H1 (cell line): ENCODE results near the gene MIA3. TPM values are rescaled to one million over a fixed set of nuclear protein-coding genes. Genes with fewer than 3 reads are reported as not detected.

Source experiments
- CTCF ChIA-PET: fragments of 300-600 bp; sonication (Branson Sonifier 250); formaldehyde crosslinking; loops from one replicate; lab custom pipeline; 2021; ENCODE audit not compliant: partially characterized antibody; lab: Charles Lee
- POLR2A ChIA-PET: fragments of 300-600 bp; sonication (Branson Sonifier 250); formaldehyde crosslinking; loops from one replicate; lab custom pipeline; 2021; ENCODE audit warnings: inconsistent platforms; ENCODE audit not compliant: partially characterized antibody; lab: Charles Lee
- DNase-seq, 2 experiments: peaks; one replicate each; pipeline versions ENCODE4 v3.0.0 to v3.0.0-alpha.2; 2010 to 2022; ENCODE audit warnings: low spot score in 2 of 2, low read depth in 1 of 2, mixed read lengths in 1 of 2
- FAIRE-seq: peaks from 2 replicates; lab custom pipeline; 2011; peaks lifted over from hg19 to GRCh38; lab: Jason Lieb, UNC
- H2AFZ ChIP-seq: 2 replicates; pipeline ENCODE4 v1.8.1; 2012; ENCODE audit warnings: low read length, inconsistent platforms
- H2AK5ac ChIP-seq: 2 replicates; pipeline ENCODE4 v1.6.1; 2013; ENCODE audit warnings: low read depth, low read length
- H2BK120ac ChIP-seq: replicated peaks from 2 replicates; pipeline ENCODE3; 2013; ENCODE audit warnings: low read depth, low read length, inconsistent platforms
- H2BK12ac ChIP-seq: 2 replicates; pipeline ENCODE4 v1.6.1; 2013; ENCODE audit warnings: low read depth, low read length
- H2BK15ac ChIP-seq: 2 replicates; pipeline ENCODE4 v1.6.1; 2013; ENCODE audit warnings: low read length
- H2BK20ac ChIP-seq: 2 replicates; pipeline ENCODE4 v1.6.1; 2013; ENCODE audit warnings: low read length
- H2BK5ac ChIP-seq: 2 replicates; pipeline ENCODE4 v1.6.1; 2013; ENCODE audit warnings: low read depth, low read length
- H3K14ac ChIP-seq: 2 replicates; pipeline ENCODE4 v1.6.1; 2013; ENCODE audit warnings: inconsistent platforms; ENCODE audit not compliant: insufficient read length
- H3K18ac ChIP-seq: 2 replicates; pipeline ENCODE4 v1.6.1; 2013; ENCODE audit warnings: low read length; ENCODE audit errors: extremely low read depth
- H3K23ac ChIP-seq: 2 replicates; pipeline ENCODE4 v1.6.1; 2013; ENCODE audit warnings: inconsistent platforms; ENCODE audit not compliant: insufficient read length
- H3K23me2 ChIP-seq: 2 replicates; pipeline ENCODE4 v1.6.1; 2013; ENCODE audit warnings: low read depth, low read length
- H3K27ac ChIP-seq: 2 replicates; pipeline ENCODE4 v1.6.1; 2011; ENCODE audit warnings: low read depth, low read length, inconsistent platforms
- H3K27me3 ChIP-seq, 4 experiments: replicated peaks in 1 of 4; 1 replicate in 1 of 4; 2 replicates in 3 of 4; pipeline versions ENCODE4 v1.6.1 to v1.8.1; 2011 to 2013; ENCODE audit warnings: low read length in 3 of 4, mild to moderate bottlenecking in 3 of 4, inconsistent platforms in 2 of 4, mixed read lengths in 2 of 4, moderate library complexity in 1 of 4; ENCODE audit not compliant: control insufficient read depth in 3 of 4, insufficient read depth in 3 of 4; ENCODE audit errors: extremely low read depth in 1 of 4
- H3K36me3 ChIP-seq, 4 experiments: 2 replicates each; pipeline versions ENCODE4 v1.6.1 to v1.8.1; 2011 to 2013; ENCODE audit warnings: mild to moderate bottlenecking in 4 of 4, low read length in 3 of 4, moderate library complexity in 2 of 4, control low read depth in 1 of 4, inconsistent platforms in 1 of 4; ENCODE audit not compliant: insufficient read depth in 4 of 4, control insufficient read depth in 2 of 4
- H3K4ac ChIP-seq: replicated peaks from 2 replicates; pipeline ENCODE3; 2013; ENCODE audit warnings: low read length, low read depth, mixed read lengths, inconsistent platforms; ENCODE audit not compliant: insufficient read length
- H3K4me1 ChIP-seq, 4 experiments: replicated peaks in 1 of 4; 1 replicate in 1 of 4; 2 replicates in 3 of 4; pipeline versions ENCODE4 v1.6.1 to v1.8.1; 2011 to 2013; ENCODE audit warnings: low read length in 3 of 4, inconsistent platforms in 2 of 4, mixed read lengths in 1 of 4; ENCODE audit not compliant: insufficient read depth in 4 of 4, control insufficient read depth in 3 of 4
- H3K4me2 ChIP-seq, 2 experiments: 2 replicates each; pipeline versions ENCODE4 v1.6.1 to v1.8.1; 2011 to 2013; ENCODE audit warnings: low read depth in 2 of 2, low read length in 2 of 2, control low read depth in 1 of 2, inconsistent platforms in 1 of 2, mild to moderate bottlenecking in 1 of 2; ENCODE audit not compliant: insufficient read depth in 1 of 2
- H3K4me3 ChIP-seq, 4 experiments: fragments of 200-600, 300-600 bp in 1 of 4; sonication (generic), shearing (Covaris generic), sonication (Bioruptor Twin) in 1 of 4; 2 replicates each; pipeline versions ENCODE4 v1.5.1 to v1.8.1; 2011 to 2016; ENCODE audit warnings: low read length in 4 of 4, low read depth in 3 of 4, control low read depth in 2 of 4, inconsistent platforms in 2 of 4, mild to moderate bottlenecking in 2 of 4, mixed read lengths in 1 of 4, moderate library complexity in 1 of 4; ENCODE audit not compliant: insufficient read depth in 2 of 4; ENCODE audit errors: extremely low read depth in 1 of 4
- H3K56ac ChIP-seq: replicated peaks from 2 replicates; pipeline ENCODE3; 2013; ENCODE audit warnings: low read depth, mild to moderate bottlenecking, mixed read lengths, low read length, inconsistent platforms; ENCODE audit not compliant: insufficient read length
- H3K79me1 ChIP-seq: 2 replicates; pipeline ENCODE4 v1.6.1; 2013; ENCODE audit warnings: low read depth, low read length, control low read depth
- H3K79me2 ChIP-seq, 2 experiments: 2 replicates each; pipeline versions ENCODE4 v1.6.1 to v1.8.1; 2012 to 2013; ENCODE audit warnings: low read length in 2 of 2, mild to moderate bottlenecking in 2 of 2, inconsistent platforms in 1 of 2; ENCODE audit not compliant: insufficient read depth in 2 of 2, control insufficient read depth in 1 of 2
- H3K9ac ChIP-seq, 4 experiments: replicated peaks in 1 of 4; 1 replicate in 1 of 4; 2 replicates in 3 of 4; pipeline versions ENCODE4 v1.6.1 to v1.8.1; 2011 to 2013; ENCODE audit warnings: low read depth in 3 of 4, low read length in 3 of 4, control low read depth in 2 of 4, mild to moderate bottlenecking in 2 of 4, moderate library complexity in 2 of 4, inconsistent platforms in 1 of 4; ENCODE audit errors: extremely low read depth in 1 of 4
- H3K9me3 ChIP-seq, 2 experiments: 2 replicates each; pipeline versions ENCODE4 v1.6.1 to v1.8.1; 2012 to 2013; ENCODE audit warnings: mild to moderate bottlenecking in 2 of 2, moderate library complexity in 2 of 2, control low read depth in 1 of 2, inconsistent platforms in 1 of 2, low read depth in 1 of 2, low read length in 1 of 2, mixed read lengths in 1 of 2; ENCODE audit not compliant: insufficient read depth in 2 of 2
- H4K20me1 ChIP-seq, 2 experiments: replicated peaks in 1 of 2; 2 replicates each; pipeline versions ENCODE3 to v1.8.1; 2011 to 2013; ENCODE audit warnings: inconsistent platforms in 2 of 2, low read length in 2 of 2, mild to moderate bottlenecking in 1 of 2; ENCODE audit not compliant: insufficient read depth in 2 of 2, control insufficient read depth in 1 of 2
- H4K5ac ChIP-seq: 2 replicates; pipeline ENCODE4 v1.6.1; 2013; ENCODE audit warnings: low read length, low read depth, mixed read lengths, inconsistent platforms; ENCODE audit not compliant: insufficient read length
- H4K8ac ChIP-seq: 2 replicates; pipeline ENCODE4 v1.8.0; 2013; ENCODE audit warnings: mild to moderate bottlenecking, moderate library complexity, low read length, inconsistent platforms; ENCODE audit not compliant: insufficient read depth; ENCODE audit errors: extremely low read depth
- H4K91ac ChIP-seq: replicated peaks from 2 replicates; pipeline ENCODE3; 2013; ENCODE audit warnings: low read length, mixed read lengths, inconsistent platforms; ENCODE audit not compliant: insufficient read length
- BACH1 ChIP-seq: IDR thresholded peaks from 2 replicates; pipeline ENCODE4 v1.6.1; 2012; ENCODE audit warnings: low read length, improper control_type of control experiment
- KDM1A ChIP-seq: fragments of 200-600, 300-600 bp; sonication (generic); IDR thresholded peaks from 2 replicates; pipeline ENCODE4 v1.7.1; 2016; ENCODE audit warnings: mild to moderate bottlenecking, low read length, borderline replicate concordance
- NANOG ChIP-seq: IDR thresholded peaks from 2 replicates; pipeline ENCODE4 v1.6.1; 2011; ENCODE audit warnings: low read length, low read depth, mild to moderate bottlenecking, inconsistent platforms; ENCODE audit not compliant: insufficient read depth, poor library complexity, severe bottlenecking
- SP4 ChIP-seq: IDR thresholded peaks from 2 replicates; pipeline ENCODE4 v1.6.1; 2012; ENCODE audit warnings: low read length, inconsistent platforms
- ZNF274 ChIP-seq: IDR thresholded peaks from 2 replicates; pipeline ENCODE4 v1.7.0; 2012; ENCODE audit warnings: low read length, borderline replicate concordance; ENCODE audit errors: extremely low read depth
- polyA plus RNA-seq, 7 experiments: library from polyadenylated mRNA; depleted of rRNA in 3 of 7; stranded (reverse) in 5 of 7; unstranded in 2 of 7; fragments of >200 nt in 5 of 7; fragments of 200-250 nt in 2 of 7; gene quantifications; 1 replicate in 5 of 7; 2 replicates in 1 of 7; 4 replicates in 1 of 7; pipeline versions ENCODE4 v1.2.1 to v1.2.3, GENCODE V29; 2011 to 2013; ENCODE audit warnings: missing spikeins in 2 of 7, mixed read lengths in 2 of 7
- total RNA-seq: library from RNA; stranded (reverse); fragmentation: NEBNext Ultra II Directional; extraction: Animal tissue kit (Norgen Biotek cat#: 25700); gene quantifications from 2 replicates; pipeline ENCODE4 v1.2.1, GENCODE V29; 2021
- TF ChIP-seq, protein P1 (sequence below), 3 experiments: IDR thresholded peaks; 1 replicate in 2 of 3; 2 replicates in 1 of 3; pipeline versions ENCODE4 v1.5.1 to v1.6.1; 2011; ENCODE audit warnings: low read length in 3 of 3, mild to moderate bottlenecking in 3 of 3, inconsistent platforms in 2 of 3, low read depth in 1 of 3, moderate library complexity in 1 of 3; ENCODE audit not compliant: insufficient read depth in 1 of 3; ENCODE audit errors: control extremely low read depth in 1 of 3

Gene MIA3
- total and polyA plus RNA-seq, 2 of the 8 experiments (the other 6 are each of a cell fraction or from before 2014, with no cell fraction given): 69.0 to 105 TPM

DNA sequence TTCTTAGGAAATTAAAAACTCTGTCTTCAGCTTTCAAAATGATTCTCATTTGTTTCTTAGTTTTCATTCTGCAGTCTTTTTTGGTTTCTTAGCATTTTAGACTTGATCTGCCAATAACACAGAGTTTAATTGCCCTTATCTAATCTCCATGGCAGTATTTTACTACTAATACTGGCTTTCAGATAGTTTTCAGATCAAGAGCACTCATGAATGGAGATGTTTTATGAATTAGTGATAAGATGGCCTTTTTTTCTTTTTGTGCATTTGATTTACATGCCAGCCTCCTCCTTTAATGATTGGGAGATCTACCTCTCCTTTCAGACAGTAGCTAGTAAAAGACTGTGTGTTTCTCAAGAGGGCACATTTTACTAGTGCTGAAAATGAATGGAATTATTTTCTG, 5.6 kb downstream of the MIA3 start:
- Histone ChIP-seq H3K56ac (no peak overlapping the region), H2BK15ac (no peak overlapping the region), H3K79me2 (peaks cover 0 to 30% of the 10 kb centered on the region in 2 experiments; a peak in 3 of 4 replicates), H3K23me2 (peaks cover 6% of the 10 kb centered on the region; the same call in 1 of the 2 replicates), H3K4me2 (no peak overlapping the region), H3K27ac (no peak overlapping the region), H3K9me3 (no peaks in the 10 kb centered on the region), H3K27me3 (no peaks in the 10 kb centered on the region), H2BK120ac (no peak overlapping the region), H3K23ac (no peak overlapping the region), H4K91ac (no peak overlapping the region), H3K79me1 (peaks cover 6% of the 10 kb centered on the region), H2AFZ (no peak overlapping the region), H3K36me3 (peaks cover 8 to 46% (median 35%) of the 10 kb centered on the region in 4 experiments), H3K4me3 (no peak overlapping the region), H3K14ac (no peak overlapping the region), H2BK12ac (no peak overlapping the region), H3K9ac (no peak overlapping the region), H4K20me1 (peaks cover 2 to 7% of the 10 kb centered on the region in 2 experiments), H3K4ac (no peak overlapping the region), H2BK5ac (no peak overlapping the region), H3K18ac (no peak overlapping the region), H2BK20ac (no peak overlapping the region), H2AK5ac (no peak overlapping the region), H4K8ac (no peak overlapping the region), H4K5ac (no peak overlapping the region), H3K4me1 (peaks cover 0 to 4% (median 1%) of the 10 kb centered on the region in 4 experiments; a peak in 3 of 7 replicates)
- DNase-seq (no peak), FAIRE-seq (no peak)
- TF ChIP-seq KDM1A (no peak), SP4 (no peak), ZNF274 (no peak), NANOG (no peak), BACH1 (no peak)
- TF ChIP-seq, protein P1, sequence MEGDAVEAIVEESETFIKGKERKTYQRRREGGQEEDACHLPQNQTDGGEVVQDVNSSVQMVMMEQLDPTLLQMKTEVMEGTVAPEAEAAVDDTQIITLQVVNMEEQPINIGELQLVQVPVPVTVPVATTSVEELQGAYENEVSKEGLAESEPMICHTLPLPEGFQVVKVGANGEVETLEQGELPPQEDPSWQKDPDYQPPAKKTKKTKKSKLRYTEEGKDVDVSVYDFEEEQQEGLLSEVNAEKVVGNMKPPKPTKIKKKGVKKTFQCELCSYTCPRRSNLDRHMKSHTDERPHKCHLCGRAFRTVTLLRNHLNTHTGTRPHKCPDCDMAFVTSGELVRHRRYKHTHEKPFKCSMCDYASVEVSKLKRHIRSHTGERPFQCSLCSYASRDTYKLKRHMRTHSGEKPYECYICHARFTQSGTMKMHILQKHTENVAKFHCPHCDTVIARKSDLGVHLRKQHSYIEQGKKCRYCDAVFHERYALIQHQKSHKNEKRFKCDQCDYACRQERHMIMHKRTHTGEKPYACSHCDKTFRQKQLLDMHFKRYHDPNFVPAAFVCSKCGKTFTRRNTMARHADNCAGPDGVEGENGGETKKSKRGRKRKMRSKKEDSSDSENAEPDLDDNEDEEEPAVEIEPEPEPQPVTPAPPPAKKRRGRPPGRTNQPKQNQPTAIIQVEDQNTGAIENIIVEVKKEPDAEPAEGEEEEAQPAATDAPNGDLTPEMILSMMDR (IDR thresholded peaks at IDR 0.05; ENCODE audit: control extremely low read depth in 1 of 3, insufficient read depth in 1 of 3, low read depth in 1 of 3, low read length in 3 of 3): no peak
- CTCF ChIA-PET: interaction anchor here (1.2 kb wide), 1 partner anchor 11 kb away, joined by 4 read pairs; no protein-coding TSS in a partner anchor
- POLR2A ChIA-PET: no interaction called here
